Stimulated activated CD8-positive, alpha-beta memory T cell treated with anti-CD3 and anti-CD28 coated beads, Interleukin-12 subunit alpha, Interleukin-12 subunit beta, amount 100 ng/mL, for 1 hour (primary cell): Measurements from ENCODE around the gene DUSP10.

Experiments
- DNase-seq: peaks from one replicate; pipeline ENCODE4 v3.0.0-alpha.2; 2020; ENCODE audit warnings: low read depth

Gene DUSP10

DNA sequence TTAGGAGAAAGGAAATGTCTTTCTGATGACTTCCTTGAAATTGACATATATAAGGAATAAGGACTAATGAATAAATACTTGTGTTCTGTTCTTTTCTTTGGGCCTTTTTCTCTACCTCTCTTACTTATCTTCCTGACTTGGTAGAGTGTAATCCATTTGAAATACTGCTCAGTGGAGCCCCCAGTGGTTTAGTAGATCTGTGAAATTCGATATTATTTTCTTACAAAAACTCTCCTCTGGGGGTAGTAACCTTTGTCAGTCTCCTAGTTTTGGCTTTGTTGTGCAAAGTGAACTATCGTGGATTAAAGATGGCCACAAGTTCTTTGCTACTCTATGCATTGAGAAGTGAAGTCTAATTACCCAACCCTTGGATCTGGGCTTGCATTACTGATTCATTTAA lies 48.8 kb downstream of the DUSP10 start:
- DNase-seq, result no peak

- DNase-seq, result no peak
Measured at GRCh38 chr1:221692643-221693042, 49.2 kb downstream of the DUSP10 start.

GRCh38 chr1:221691261-221691660 lies 50.6 kb downstream of the DUSP10 start:
- DNase-seq, result no peak

DNA sequence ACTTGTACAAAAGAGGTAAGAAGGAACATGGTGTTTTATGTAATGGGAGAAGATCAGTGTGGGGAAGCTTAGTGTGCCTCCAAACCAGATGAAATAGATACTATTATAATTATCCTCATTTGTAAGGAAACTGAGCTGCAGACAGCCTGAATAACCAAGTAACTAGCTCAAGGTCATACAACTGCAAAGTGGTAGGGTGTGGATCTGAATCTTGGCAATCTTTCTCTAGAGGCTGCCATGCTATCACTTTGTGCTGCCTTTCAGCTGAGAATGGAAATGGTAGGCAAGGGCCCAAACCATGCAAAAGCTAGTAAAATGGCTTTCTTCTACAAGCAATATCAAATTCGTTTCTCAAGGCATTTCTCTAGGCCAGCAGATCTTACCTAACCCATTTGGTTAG lies 51.0 kb downstream of the DUSP10 start:
- no peak for DNase-seq

GRCh38 chr1:221689138-221689537 lies 52.8 kb downstream of the DUSP10 start:
- no peak for DNase-seq

DNA sequence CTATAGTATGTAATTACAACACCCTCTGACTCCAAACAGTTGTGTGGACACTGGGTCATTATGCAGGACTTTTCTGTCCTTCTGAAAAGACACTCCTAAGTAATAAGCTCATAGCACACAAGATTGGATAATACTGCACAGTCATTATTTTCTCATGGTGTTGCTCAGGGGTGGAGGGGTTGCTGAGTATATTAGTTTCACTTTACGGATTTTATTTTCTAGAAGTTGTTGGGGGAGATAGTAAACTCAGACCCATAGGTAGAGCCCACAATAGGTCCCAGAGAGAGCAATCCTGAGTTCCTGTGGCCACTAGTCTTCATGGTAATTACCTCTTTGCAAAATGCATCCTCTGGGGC lies 53.4 kb downstream of the DUSP10 start:
- DNase-seq, result no peak

GRCh38 chr1:221687836-221688487 lies 53.9 kb downstream of the DUSP10 start:
- DNase-seq, result no peak

- no peak for DNase-seq
Measured at GRCh38 chr1:221683681-221684080, 58.2 kb downstream of the DUSP10 start.

GRCh38 chr1:221680085-221680484 lies 61.8 kb downstream of the DUSP10 start:
- DNase-seq, result no peak

DNA sequence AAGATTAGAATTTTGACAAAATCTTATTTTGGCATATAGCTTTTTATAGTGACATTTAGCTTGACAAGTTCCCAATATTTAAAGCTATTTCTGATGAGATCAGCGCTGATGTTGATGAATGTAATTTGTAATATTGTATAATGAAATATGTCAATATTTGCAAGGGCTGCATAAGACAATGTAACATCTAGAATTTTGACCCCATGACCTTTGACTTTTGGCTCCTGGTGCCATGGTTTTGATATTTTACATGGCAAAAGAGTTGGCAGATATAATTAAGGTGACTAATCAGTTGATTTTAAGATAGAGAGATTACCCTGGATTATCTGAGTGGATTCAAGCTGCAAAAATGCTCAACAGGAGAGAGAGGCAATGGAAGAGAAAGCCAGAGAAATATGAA lies 63.9 kb downstream of the DUSP10 start:
- no peak for DNase-seq

DNA sequence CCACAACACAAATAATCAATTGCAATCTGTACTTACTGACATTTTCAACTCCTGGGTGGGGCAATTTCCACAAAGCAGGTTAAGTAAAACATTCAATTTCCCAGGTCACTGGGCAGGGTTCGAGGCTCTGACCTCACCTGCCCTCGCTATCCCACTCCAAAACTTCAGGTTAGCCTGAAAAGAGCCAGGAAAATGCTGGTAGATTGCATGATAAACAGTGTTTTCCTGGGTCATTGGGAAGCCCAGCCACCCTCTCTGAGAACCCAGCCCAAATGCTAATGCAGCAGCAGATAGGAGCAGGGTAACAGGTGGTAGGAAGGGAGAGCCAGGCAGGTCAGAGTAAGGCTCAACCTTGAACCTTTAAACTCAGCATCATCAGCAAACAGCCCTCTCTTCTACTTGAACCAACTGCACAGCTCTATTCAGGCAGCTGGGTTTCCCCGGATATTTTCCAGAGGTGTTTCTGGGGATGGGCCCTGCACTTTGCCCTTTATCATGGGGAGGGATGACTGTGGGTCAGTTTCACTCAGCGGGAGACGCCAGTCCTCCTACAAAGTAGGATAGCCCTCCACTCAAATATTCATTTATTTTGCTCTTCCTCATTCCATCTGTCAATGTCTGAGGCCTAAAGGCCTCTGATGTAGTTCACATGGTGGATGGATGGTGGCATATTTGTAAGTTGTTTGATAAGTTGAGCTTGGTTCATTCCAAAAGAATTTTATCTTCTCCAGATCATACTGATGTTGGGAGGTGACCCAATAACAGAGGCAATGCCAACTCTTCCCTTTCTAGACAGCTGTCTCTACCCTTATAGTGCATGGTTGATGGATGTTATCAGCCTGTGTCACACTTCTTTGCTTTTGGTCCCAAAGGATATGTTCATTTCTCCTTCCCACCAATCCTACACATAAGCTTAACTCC lies 65.7 kb downstream of the DUSP10 start:
- no peak for DNase-seq

DNA sequence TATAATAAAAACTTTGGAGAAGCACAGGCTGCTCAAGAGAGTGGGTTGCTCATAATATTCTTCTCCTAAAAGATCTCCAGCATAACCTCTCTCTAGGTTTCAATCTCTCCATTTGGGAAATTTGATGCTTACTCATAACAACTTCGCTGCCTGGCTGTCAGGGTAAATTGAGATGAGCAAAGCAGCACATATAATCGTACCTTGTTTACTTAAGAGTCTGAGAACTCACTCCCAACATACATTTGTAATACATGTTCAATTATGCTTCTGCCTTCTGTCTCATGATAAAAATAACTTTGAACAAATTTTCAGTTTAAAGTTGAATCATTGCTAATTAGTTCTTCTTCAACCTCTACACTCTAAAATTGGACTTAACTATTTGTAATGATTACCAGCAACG lies 68.9 kb downstream of the DUSP10 start:
- DNase-seq, result no peak

DNA sequence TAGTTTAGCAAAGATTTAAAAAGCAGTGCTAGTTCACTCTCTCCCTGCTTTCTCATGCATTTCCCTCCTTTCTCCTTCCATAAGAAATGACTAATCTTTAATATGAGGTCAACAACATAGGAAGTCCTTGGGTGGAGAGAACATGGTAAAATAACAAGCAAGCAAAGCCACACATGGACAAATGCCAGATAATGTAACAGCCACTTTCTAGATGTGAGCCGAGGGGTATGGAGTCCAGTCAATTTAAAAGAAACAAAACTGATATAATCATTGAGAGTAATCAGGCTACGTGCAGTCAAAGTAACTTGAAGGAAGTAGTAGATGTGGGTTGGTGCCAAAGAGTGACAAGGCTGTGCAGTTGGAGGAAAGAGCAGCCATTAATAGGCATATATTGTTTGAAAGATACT lies 69.6 kb downstream of the DUSP10 start:
- DNase-seq, result no peak

GRCh38 chr1:221670081-221670480 lies 71.8 kb downstream of the DUSP10 start:
- no peak for DNase-seq

GRCh38 chr1:221669441-221669840 lies 72.4 kb downstream of the DUSP10 start:
- DNase-seq, result no peak

DNA sequence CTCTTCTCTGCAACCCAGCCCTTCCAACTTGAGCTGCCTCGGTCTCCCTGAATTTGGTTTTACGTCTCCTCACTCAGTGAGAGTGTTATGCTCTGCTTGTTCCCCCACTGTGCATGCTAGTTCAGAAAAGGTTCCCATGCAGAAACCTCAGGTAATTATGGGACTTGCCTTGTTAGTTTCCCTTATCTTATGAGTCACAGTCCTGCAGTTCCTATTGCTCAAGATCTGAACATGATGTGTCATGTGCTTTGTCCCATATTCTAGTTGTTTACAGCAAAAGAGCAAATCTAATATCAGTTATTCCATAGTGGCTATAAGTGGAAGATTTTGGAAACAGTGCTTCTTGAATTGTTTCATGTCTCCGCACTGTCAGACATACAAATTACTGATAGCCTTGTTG lies 74.4 kb downstream of the DUSP10 start:
- DNase-seq, result no peak

DNA sequence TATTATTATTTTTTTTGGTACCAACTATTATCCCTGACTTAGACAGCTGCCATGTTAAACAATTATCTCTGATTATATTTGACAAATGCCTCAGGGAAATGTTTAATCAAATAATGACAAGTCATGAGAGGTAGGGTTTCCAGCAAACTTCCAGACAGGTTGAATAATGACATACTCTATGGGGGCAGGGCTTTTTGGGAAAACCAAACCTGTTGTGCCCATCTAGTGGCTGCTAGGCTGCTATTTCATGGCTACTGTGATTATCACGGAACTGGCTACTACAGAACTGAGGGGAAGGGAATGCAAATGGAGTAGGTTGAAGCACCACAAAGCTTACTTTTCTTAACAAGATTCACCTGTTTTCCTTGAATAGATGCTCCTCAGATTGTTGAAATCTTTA lies 77.6 kb downstream of the DUSP10 start:
- DNase-seq, result no peak

DNA sequence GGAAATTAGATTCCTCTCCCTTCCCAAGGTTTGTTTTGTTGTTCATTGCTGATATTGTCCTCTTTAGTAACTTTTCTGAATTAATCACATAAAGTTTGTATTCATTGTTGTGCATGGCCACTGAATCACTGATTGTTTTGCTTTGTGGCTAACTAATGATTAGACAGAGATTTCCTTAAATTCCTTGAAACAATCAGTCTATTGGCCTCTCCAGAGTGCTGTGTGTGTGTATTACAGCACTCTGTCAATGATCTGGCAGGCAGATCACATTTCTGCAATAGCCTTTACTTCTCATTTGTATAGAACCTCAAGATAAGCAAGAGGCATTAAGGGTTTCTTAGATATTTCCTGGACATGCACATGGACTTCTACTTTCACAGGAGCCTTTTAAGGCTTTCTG lies 78.6 kb downstream of the DUSP10 start:
- no peak for DNase-seq

- no peak for DNase-seq
Measured at GRCh38 chr1:221655766-221656305, 86.1 kb downstream of the DUSP10 start.
